B cell (primary cell): Measurements from ENCODE around the gene ZNF587B. TPM values are rescaled to one million over a fixed set of nuclear protein-coding genes. Genes with fewer than 3 reads are reported as not detected.
"Not testable (repeated sequence)": the region's sequence is repeated elsewhere in the genome, so short reads cannot be mapped to it uniquely, and the experiment has no call there.

Experiments used
- ATAC-seq: fragments of 200-7000 bp; cut with Tn5 transposase; one replicate; pipeline ENCODE4 v1.10.0; 2021; ENCODE audit warnings: low read depth, mild to moderate bottlenecking, moderate number of reproducible peaks, moderate library complexity
- CTCF ChIA-PET: fragments of 350-600 bp; sonication (Branson Sonifier 250); formaldehyde crosslinking; loops from one replicate; lab custom pipeline; 2021; ENCODE audit warnings: antibody characterized with exemption, inconsistent platforms; lab: Charles Lee
- POLR2A ChIA-PET: fragments of 350-600 bp; sonication (Branson Sonifier 250); formaldehyde crosslinking; loops from one replicate; lab custom pipeline; 2021; ENCODE audit warnings: antibody characterized with exemption; lab: Charles Lee
- DNase-seq: peaks from one replicate; pipeline ENCODE4 v3.0.0; 2013
- H2AFZ ChIP-seq: 2 replicates; pipeline ENCODE4 v1.6.1; 2012; ENCODE audit warnings: mild to moderate bottlenecking, low read depth, low read length; ENCODE audit not compliant: insufficient read depth, poor library complexity, severe bottlenecking
- H3K27ac ChIP-seq, 2 donors: 1 replicate in 1 of 2; 2 replicates in 1 of 2; pipeline ENCODE4 v1.5.1; 2012 to 2013; ENCODE audit warnings: low read length in 2 of 2, mild to moderate bottlenecking in 2 of 2, moderate library complexity in 1 of 2
- H3K27me3 ChIP-seq, 4 experiments: fragments of 200-600 bp in 1 of 4; sonication (generic) in 1 of 4; replicated peaks in 1 of 4; 1 replicate in 2 of 4; 2 replicates in 2 of 4; pipeline versions ENCODE4 v1.6.1 to v1.7.0; 2013 to 2016; ENCODE audit warnings: low read length in 3 of 4, mild to moderate bottlenecking in 2 of 4, mixed read lengths in 1 of 4, moderate library complexity in 1 of 4; ENCODE audit not compliant: insufficient read depth in 4 of 4, control insufficient read depth in 3 of 4; ENCODE audit errors: control extremely low read depth in 1 of 4
- H3K36me3 ChIP-seq, 2 experiments: replicated peaks in 1 of 2; 1 replicate in 1 of 2; 2 replicates in 1 of 2; pipeline versions ENCODE4 v1.6.1 to v1.7.1; 2013; ENCODE audit warnings: low read length in 1 of 2; ENCODE audit not compliant: insufficient read depth in 2 of 2, control insufficient read depth in 1 of 2; ENCODE audit errors: control extremely low read depth in 1 of 2, extremely low read depth in 1 of 2
- H3K4me1 ChIP-seq, 2 donors: fragments of 200-600 bp in 1 of 2; sonication (generic) in 1 of 2; 1 replicate in 1 of 2; 2 replicates in 1 of 2; pipeline versions ENCODE4 v1.5.1 to v1.6.1; 2013 to 2017; ENCODE audit warnings: low read length in 2 of 2; ENCODE audit not compliant: control insufficient read depth in 2 of 2, insufficient read depth in 2 of 2
- H3K4me2 ChIP-seq: replicated peaks from 2 replicates; pipeline ENCODE3; 2012; ENCODE audit warnings: mild to moderate bottlenecking, low read depth, low read length; ENCODE audit not compliant: poor library complexity, severe bottlenecking
- H3K4me3 ChIP-seq, 5 experiments: fragments of 200-600 bp in 1 of 5; sonication (generic) in 1 of 5; 1 replicate in 3 of 5; 2 replicates in 2 of 5; pipeline versions ENCODE4 v1.5.1 to v1.7.0; 2011 to 2016; ENCODE audit warnings: low read length in 4 of 5, mild to moderate bottlenecking in 4 of 5, low read depth in 2 of 5, control low read depth in 1 of 5, moderate library complexity in 1 of 5; ENCODE audit not compliant: insufficient read depth in 1 of 5; ENCODE audit errors: control extremely low read depth in 1 of 5, extremely low read depth in 1 of 5
- H3K79me2 ChIP-seq: fragments of 200-600 bp; sonication (generic); one replicate; pipeline ENCODE4 v1.6.0; 2016; ENCODE audit warnings: low read length; ENCODE audit not compliant: control insufficient read depth, insufficient read depth
- H3K9ac ChIP-seq: fragments of 200-600 bp; sonication (generic); 2 replicates; pipeline ENCODE4 v1.6.1; 2017; ENCODE audit warnings: mild to moderate bottlenecking, low read length, moderate library complexity
- H3K9me3 ChIP-seq, 3 donors: one replicate each; pipeline versions ENCODE4 v1.6.1 to v1.7.1; 2013; ENCODE audit warnings: low read length in 2 of 3; ENCODE audit not compliant: control insufficient read depth in 2 of 3, insufficient read depth in 1 of 3; ENCODE audit errors: control extremely low read depth in 1 of 3
- H4K20me1 ChIP-seq: 2 replicates; pipeline ENCODE4 v1.6.0; 2012; ENCODE audit warnings: mild to moderate bottlenecking, low read length; ENCODE audit not compliant: insufficient read depth, control insufficient read depth, poor library complexity, severe bottlenecking
- H3K27ac Mint-ChIP-seq: one replicate; pipeline ENCODE4 v1.8.0; 2021; ENCODE audit warnings: mixed read lengths
- H3K27me3 Mint-ChIP-seq: one replicate; pipeline ENCODE4 v1.8.0; 2021; ENCODE audit warnings: mixed read lengths
- H3K4me1 Mint-ChIP-seq: one replicate; pipeline ENCODE4 v1.8.0; 2021; ENCODE audit warnings: mixed read lengths
- H3K4me3 Mint-ChIP-seq: one replicate; pipeline ENCODE4 v1.8.0; 2021; ENCODE audit warnings: mixed read lengths
- H3K9me3 Mint-ChIP-seq: one replicate; pipeline ENCODE4 v1.8.0; 2022; ENCODE audit warnings: mixed read lengths; ENCODE audit not compliant: insufficient read depth
- EZH2 ChIP-seq: IDR thresholded peaks from 2 replicates; pipeline ENCODE4 v1.6.1; 2012; ENCODE audit warnings: borderline replicate concordance, low read depth, mild to moderate bottlenecking, moderate library complexity, low read length; ENCODE audit not compliant: insufficient read depth, poor library complexity, severe bottlenecking
- WGBS: methylation state at CpG from one replicate; pipeline ENCODE4 v1.1.5; 2013; ENCODE audit warnings: missing lambda C conversion rate; ENCODE audit not compliant: insufficient coverage; 5-methylcytosine and 5-hydroxymethylcytosine counted together
- intact Hi-C: fragments of 100-400 bp; cut with micrococcal nuclease; formaldehyde crosslinking; loops from one replicate; pipeline ENCODE4 v1.10.0; 2022
- polyA plus RNA-seq: library from polyadenylated mRNA; depleted of rRNA; stranded (reverse); fragments of >200 nt; gene quantifications from 2 replicates; pipeline ENCODE4 v1.2.3, GENCODE V29; 2012
- total RNA-seq, 2 donors: library from RNA; stranded (reverse); fragments of 120-200 nt in 1 of 2; gene quantifications; 1 replicate in 1 of 2; 2 replicates in 1 of 2; pipeline versions ENCODE4 v1.2.3 to v1.2.4, GENCODE V29; 2013 to 2022

The ZNF587B gene
- total and polyA plus RNA-seq, 2 donors (not counting 1 experiment from before 2014, with no cell fraction given): 9.9 to 29.1 TPM

DNA sequence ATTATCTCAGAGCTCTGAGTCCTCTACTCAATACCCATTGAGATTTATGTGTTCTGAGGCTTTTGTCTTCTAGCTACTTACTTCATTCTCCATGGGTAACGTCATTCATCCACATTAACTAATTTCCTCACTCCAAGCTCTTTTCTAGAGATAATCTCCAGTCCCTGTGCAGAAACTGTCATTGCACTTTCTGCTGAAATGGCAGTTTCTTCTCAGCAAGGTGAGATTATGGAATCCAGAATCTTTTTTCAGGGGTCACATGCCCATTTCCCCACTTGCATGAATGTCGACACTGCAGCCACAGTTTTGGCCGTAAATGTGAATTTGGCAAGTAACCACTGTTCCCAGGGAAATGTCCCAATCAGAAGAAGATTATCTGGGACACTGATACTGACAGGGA lies 32.3 kb downstream of the ZNF587B start:
- intact Hi-C loops, H3K27me3 ChIP-seq, H4K20me1 ChIP-seq, H3K4me3 ChIP-seq, H3K4me1 ChIP-seq, H2AFZ ChIP-seq, POLR2A ChIA-PET, H3K4me2 ChIP-seq, CTCF ChIA-PET, H3K27ac Mint-ChIP-seq, DNase-seq, H3K27me3 Mint-ChIP-seq, H3K4me3 Mint-ChIP-seq, H3K27ac ChIP-seq, ATAC-seq, H3K4me1 Mint-ChIP-seq, H3K9ac ChIP-seq, H3K9me3 Mint-ChIP-seq: not testable (repeated sequence)
- no CpG with 5 or more reads among the region's 3 CpGs for WGBS
- peaks cover 9 to 55% of the 10 kb centered on the region in 2 experiments for H3K36me3 ChIP-seq
- H3K79me2 ChIP-seq: peaks cover 35% of the 10 kb centered on the region
- peaks cover 0 to 22% (median 1%) of the 10 kb centered on the region in 3 donors for H3K9me3 ChIP-seq

DNA sequence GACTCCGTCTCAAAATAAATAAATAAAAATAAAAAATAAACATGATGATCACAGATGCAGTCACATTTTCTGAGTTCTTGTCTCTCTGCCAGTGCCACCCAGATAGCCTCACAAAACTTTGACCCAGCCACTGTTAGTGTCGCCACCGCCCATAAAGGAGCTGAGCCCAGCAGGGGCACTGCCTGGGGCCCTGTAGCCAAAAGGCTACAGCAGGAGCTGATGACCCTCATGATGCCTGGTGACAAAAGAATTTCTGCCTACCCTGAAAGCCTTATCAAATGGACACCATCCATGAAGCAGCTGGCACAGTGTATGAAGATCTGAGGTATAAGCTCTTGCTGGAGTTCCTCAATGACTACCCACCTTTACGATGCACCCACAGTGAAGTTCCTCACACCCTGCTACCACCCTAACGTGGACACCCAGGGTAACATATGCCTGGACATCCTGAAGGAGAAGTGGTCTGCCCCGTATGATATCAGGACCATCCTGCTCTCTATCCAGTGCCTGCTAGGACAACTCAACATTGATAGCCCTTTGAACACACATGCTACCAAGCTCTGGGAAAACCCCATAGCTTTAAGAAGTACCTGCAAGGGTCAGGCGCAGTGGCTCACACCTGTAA lies 37.9 kb downstream of the ZNF587B start:
- CTCF ChIA-PET: no interaction called here
- intact Hi-C loops: no loop called here
- Histone ChIP-seq H3K9ac (no peak overlapping the region), H3K27ac (no peak overlapping the region), H3K27me3 (no peaks in the 10 kb centered on the region), H3K36me3 (peaks cover 6 to 41% of the 10 kb centered on the region in 2 experiments), H3K4me1 (no peaks in the 10 kb centered on the region), H4K20me1 (no peaks in the 10 kb centered on the region), H3K4me3 (no peak overlapping the region), H3K9me3 (peaks cover 8 to 47% (median 19%) of the 10 kb centered on the region in 3 donors), H3K79me2 (peaks cover 24% of the 10 kb centered on the region), H2AFZ (no peak overlapping the region), H3K4me2 (no peak overlapping the region)
- H3K27me3 Mint-ChIP-seq: no peaks in the 10 kb centered on the region
- H3K27ac Mint-ChIP-seq: no peak overlapping the region
- TF ChIP-seq EZH2: no peak
- WGBS: 100% methylated on average over 2 of the region's 7 CpGs
- no peak for ATAC-seq
- H3K4me3 Mint-ChIP-seq: no peak overlapping the region
- POLR2A ChIA-PET: no interaction called here
- no peak for DNase-seq
- H3K9me3 Mint-ChIP-seq: peaks cover 3% of the 10 kb centered on the region
- peaks cover 2% of the 10 kb centered on the region for H3K4me1 Mint-ChIP-seq

DNA sequence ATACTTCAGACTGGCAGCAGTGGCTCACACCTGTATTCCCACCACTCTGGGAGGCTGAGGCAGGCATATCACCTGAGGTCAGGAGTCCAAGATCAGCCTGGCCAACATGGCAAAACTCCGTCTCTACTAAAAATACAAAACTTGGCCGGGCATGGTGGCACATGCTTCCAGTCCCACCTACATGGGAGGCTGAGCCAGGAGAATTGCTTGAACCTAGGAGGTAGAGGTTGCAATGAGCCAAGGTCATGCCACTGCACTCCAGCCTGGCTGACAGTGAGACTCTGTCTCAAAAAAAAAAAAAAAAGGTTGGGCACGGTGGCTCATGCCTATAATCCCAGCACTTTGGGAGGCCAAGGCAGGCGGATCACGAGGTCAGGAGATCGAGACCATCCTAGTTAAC lies 39.6 kb downstream of the ZNF587B start:
- DNase-seq, intact Hi-C loops, POLR2A ChIA-PET, H3K4me2 ChIP-seq, H3K4me1 Mint-ChIP-seq, ATAC-seq, H4K20me1 ChIP-seq, H3K9me3 Mint-ChIP-seq, H3K4me3 ChIP-seq, H3K27me3 Mint-ChIP-seq, H3K4me3 Mint-ChIP-seq, H2AFZ ChIP-seq, H3K27ac ChIP-seq, H3K27me3 ChIP-seq, H3K4me1 ChIP-seq, CTCF ChIA-PET, H3K9ac ChIP-seq, H3K27ac Mint-ChIP-seq: not testable (repeated sequence)
- peaks cover 13 to 57% (median 32%) of the 10 kb centered on the region in 3 donors for H3K9me3 ChIP-seq
- peaks cover 13 to 44% of the 10 kb centered on the region in 2 experiments for H3K36me3 ChIP-seq
- peaks cover 18% of the 10 kb centered on the region for H3K79me2 ChIP-seq
- WGBS: 100% methylated on average over 2 of the region's 6 CpGs
